OCI-LY7 (cell line): Measurements from ENCODE around the gene DUSP14.
"Not testable (repeated sequence)": the region's sequence is repeated elsewhere in the genome, so short reads cannot be mapped to it uniquely, and the experiment has no call there.

Source experiments
- EZH2phosphoT487 ChIP-seq: fragments of 200-600 bp; sonication (generic); IDR thresholded peaks from 2 replicates; pipeline ENCODE4 v1.6.1; 2018; ENCODE audit warnings: low read depth, borderline replicate concordance, mild to moderate bottlenecking, mixed run types, antibody characterized with exemption, low read length, moderate library complexity, mixed read lengths
- TF ChIP-seq, protein P1 (sequence below): fragments of 200-600 bp; sonication (generic); conservative IDR thresholded peaks from 2 replicates; pipeline ENCODE4 v1.5.1; 2014; ENCODE audit warnings: mild to moderate bottlenecking, antibody characterized with exemption, low read length, moderate library complexity, mixed read lengths

DNA sequence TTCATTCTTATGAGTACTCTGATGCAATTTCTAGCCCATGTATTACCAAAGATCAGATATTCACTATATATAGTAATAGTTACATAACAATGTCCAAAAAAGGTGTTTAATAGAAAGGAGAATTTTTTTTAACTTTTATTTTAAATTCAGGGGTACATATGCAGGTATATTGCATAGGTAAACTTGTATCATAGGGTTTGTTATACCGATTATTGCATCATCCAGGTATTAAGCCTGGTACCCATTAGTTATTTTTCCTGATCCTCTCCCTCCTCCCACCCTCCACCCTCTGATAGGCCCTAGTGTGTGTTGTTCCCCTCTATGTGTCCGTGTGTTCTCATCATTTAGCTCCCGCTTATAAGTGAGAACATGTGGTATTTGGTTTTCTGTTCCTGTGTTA is 31.9 kb upstream of the DUSP14 start:
- TF ChIP-seq EZH2phosphoT487, result not testable (repeated sequence)
- TF ChIP-seq, protein P1, sequence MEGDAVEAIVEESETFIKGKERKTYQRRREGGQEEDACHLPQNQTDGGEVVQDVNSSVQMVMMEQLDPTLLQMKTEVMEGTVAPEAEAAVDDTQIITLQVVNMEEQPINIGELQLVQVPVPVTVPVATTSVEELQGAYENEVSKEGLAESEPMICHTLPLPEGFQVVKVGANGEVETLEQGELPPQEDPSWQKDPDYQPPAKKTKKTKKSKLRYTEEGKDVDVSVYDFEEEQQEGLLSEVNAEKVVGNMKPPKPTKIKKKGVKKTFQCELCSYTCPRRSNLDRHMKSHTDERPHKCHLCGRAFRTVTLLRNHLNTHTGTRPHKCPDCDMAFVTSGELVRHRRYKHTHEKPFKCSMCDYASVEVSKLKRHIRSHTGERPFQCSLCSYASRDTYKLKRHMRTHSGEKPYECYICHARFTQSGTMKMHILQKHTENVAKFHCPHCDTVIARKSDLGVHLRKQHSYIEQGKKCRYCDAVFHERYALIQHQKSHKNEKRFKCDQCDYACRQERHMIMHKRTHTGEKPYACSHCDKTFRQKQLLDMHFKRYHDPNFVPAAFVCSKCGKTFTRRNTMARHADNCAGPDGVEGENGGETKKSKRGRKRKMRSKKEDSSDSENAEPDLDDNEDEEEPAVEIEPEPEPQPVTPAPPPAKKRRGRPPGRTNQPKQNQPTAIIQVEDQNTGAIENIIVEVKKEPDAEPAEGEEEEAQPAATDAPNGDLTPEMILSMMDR, result not testable (repeated sequence)
